AG08396 (cell line): Measurements from ENCODE around the gene FFAR2.
"Not testable (repeated sequence)": the region's sequence is repeated elsewhere in the genome, so short reads cannot be mapped to it uniquely, and the experiment has no call there.

Experiments
- DNase-seq: peaks from one replicate; pipeline ENCODE4 v3.0.0; 2012; ENCODE audit warnings: low spot score, mixed read lengths

FFAR2 gene

GRCh38 chr19:35455616-35456201 is 7.7 kb downstream of the FFAR2 start:
- DNase-seq: no peak

DNA sequence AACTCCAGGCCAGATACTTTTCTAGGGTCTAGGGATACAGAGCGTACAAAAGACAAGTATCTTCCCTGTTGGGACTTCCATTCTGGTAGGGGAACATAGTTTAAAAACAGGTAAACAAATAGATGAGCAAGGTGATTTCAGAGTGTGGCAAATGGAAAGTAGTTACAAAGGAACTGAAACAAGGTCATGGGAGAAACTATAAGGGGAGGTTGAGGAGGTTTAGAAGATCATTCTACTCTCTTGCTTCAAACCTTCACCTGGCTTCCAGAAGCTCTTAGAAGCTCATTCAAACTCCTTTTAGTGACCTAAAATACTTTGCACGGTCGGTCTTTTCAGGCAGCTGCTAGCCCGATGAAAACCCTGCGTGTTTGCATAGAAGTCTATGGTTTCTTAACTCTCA is 9.1 kb downstream of the FFAR2 start:
- no peak for DNase-seq

DNA sequence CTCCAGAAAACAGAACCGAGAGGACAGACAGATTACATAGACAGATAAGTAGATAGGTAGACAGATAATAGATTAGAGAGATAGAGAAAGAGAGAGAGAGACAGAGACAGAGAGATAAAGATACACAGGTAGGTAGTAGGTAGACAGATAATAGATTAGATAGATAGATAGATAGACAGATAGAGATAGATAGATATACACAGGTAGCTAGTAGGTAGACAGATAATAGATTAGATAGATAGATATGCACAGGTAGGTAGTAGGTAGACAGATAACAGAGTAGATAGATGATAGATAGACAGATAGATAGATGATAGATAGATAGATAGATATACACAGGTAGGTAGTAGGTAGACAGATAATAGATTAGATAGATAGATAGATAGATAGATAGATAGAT is 10.1 kb downstream of the FFAR2 start:
- no peak for DNase-seq

- DNase-seq: no peak
These were observed 10.8 kb downstream of the FFAR2 start for GRCh38 chr19:35458731-35459391.

GRCh38 chr19:35459414-35460082 is 11.5 kb downstream of the FFAR2 start:
- DNase-seq: no peak

GRCh38 chr19:35460608-35461007 is 12.6 kb downstream of the FFAR2 start:
- no peak for DNase-seq

DNA sequence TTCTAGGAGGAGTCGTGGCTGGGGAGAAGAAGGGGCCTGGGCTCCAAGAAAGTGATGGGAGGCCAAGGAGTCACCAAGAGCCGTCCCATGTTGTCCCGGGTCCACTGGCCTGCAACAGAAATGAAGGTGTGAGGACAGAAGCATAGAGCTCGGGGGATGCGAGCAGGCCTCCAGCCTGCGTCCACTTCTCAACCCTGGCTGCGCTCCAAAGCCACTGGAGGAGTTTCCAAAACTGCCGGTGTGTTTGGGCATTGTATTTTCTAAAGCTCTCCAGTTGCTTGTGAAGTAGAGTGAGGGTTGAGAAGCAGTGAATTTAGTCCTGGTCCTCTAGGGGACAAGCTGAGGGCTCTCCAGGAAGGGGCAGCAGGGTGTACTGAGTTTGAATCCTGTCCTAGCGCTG is 13.0 kb downstream of the FFAR2 start:
- no peak for DNase-seq

DNA sequence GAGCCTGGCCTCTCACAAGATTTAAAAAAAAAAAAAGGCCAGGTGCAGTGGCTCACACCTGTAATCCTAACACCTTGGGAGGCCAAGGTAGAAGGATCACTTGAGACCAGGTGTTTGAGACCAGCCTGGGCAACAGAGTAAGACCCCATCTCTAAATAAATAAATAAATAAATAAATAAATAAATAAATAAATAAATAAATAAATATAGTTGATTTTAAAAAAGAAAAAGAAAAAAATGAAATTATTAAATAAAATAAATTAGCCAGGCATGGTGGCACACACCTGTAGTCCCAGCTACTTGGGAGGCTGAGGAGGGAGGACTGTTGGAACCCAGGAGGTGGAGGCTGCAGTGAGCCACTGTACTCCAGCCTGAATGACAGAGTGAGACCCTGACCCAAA is 13.7 kb downstream of the FFAR2 start:
- DNase-seq: not testable (repeated sequence)

- no peak for DNase-seq
These were observed 14.5 kb downstream of the FFAR2 start for GRCh38 chr19:35462476-35462953.

- not testable (repeated sequence) for DNase-seq
These were observed 14.9 kb downstream of the FFAR2 start for GRCh38 chr19:35462956-35463355.

DNA sequence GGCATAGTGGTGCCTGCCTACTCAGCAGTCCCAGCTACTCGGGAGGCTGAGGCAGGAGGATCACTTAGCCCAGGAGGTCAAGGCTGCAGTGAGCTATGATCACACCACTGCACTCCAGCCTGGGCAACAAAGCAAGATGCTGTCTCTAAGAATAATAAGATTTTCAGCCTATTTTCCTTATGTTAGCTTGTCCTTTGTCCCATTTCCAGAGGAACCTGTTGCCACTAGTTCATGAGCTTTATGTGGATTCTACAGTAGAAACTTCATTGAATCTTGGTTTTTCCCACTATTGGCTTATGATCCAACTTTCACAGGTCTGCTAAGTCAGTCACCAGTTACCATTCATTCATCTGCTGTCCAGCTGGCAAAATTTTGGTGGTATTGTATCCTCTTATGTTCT is 18.2 kb downstream of the FFAR2 start:
- DNase-seq: no peak

GRCh38 chr19:35468637-35469036 is 20.6 kb downstream of the FFAR2 start:
- DNase-seq: peak; percentile 53

- DNase-seq: no peak
These were observed 22.1 kb downstream of the FFAR2 start for GRCh38 chr19:35470128-35470527.

- DNase-seq: not testable (repeated sequence)
These were observed 23.0 kb downstream of the FFAR2 start for GRCh38 chr19:35471075-35471474.

DNA sequence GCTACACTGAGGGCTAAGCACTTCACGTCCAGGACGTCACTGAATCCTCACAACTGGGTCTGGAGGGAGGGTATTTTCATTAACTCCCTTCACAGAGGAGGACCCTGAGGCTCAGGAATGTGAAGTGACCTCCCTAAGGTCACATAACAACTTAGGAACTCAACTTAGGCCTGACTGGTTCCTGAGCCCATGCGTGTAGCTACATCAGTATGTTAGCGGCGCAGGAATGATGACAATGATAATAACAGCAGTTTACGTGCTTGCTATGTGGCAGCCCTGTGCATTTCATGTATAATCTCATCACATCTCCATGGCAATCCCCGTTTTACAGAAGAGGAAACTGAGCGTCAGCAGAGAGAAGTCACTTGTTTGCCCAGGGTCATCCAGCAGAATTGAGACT is 23.9 kb downstream of the FFAR2 start:
- DNase-seq: no peak

- DNase-seq: no peak
These were observed 26.0 kb downstream of the FFAR2 start for GRCh38 chr19:35474104-35474503.

DNA sequence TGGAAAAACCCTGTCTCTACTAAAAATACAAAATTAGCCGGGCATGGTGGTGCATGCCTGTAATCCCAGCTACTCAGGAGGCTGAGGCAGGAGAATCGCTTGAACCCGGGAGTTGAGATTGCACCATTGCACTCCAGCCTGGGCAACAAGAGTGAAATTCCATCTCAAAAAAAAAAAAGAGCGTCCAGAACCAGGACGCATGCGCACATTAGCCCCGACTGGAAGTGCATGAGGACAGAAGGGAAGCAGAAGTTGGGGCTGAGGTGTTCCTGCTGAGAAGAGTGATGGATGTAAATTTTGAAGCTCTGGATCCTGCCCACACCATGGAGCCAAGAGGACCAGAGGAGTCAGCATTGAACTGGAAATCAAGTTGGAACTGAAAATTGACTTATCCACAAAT is 26.5 kb downstream of the FFAR2 start:
- DNase-seq: not testable (repeated sequence)

- no peak for DNase-seq
These were observed 28.1 kb downstream of the FFAR2 start for GRCh38 chr19:35476149-35476548.

DNA sequence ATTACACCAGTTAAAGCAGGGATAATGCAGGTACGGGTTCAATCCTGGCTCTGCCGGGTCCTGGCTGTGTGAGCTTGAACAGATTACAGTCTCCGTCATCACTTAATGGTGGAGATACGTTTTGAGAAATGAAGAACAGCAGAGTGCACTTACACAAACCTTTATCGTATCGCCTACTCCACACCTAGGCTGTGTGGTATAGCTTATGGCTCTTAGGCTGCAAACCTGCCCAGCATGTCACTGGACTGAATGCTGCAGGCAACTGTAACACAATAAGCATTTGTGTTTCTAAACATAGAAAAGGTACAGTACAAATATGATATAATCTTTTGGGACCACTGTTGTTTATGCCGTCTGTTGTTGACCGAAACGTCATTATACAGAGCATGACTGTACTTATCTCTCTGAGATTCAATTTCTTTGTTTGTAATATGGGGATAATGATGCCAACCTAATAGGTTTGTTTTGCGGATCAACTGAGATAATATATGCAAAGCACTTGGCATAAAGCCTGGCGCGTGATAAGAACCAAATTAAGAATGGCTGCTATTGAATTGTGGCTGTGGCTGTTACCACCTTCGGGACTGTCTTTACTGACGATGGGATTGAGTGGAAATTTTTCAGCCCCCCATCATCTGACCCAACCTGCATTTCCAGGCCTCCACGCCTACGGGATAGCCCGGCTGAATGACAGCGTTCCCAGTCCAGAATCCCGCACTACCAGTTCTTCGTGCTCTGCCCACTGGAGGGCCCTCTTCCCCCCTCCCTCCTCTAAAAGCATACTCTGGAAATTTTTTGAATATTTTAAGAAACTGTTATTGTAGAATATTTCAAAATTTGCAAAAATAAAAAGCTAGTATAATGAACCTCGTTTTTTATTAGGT is 31.0 kb downstream of the FFAR2 start:
- DNase-seq: no peak

- no peak for DNase-seq
These were observed 35.0 kb downstream of the FFAR2 start for GRCh38 chr19:35483089-35483488.

GRCh38 chr19:35484252-35485036 is 36.4 kb downstream of the FFAR2 start:
- no peak for DNase-seq
